ENCODE results near the gene DDX3X.

DNA sequence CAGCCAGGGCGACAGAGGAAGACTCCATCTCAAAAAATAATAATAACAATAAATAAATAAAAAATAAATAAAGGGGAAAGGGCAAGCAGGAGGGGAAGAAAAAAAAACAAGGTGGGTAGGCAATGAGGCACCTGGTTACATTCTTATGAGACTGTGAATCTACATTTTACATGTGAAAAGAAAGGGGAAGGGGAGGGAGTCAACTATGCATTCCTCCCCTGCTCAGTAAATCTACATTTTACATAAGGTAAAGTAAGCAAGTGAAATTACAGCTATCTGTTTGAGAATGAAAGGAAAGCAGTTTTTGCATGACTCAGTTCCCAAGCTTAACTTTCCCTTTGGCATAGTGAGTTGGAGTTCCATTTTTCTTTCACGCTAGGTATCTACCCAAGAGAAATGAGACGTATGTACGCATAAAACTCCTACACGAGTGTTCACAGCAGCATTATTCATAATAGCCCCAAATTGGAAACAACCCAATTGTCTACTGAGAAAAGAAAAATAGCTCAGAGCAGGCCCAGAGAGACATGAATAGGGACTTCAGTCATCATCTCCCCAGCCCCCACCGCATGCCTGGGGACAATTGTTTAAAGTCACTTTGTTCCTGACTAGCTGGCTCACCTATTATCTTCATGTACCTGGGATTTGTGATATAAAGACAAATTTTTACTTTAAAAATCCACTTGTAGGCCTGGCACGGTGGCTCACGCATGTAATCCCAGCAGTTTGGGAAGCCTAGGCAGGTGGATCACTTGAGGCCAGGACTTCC is 52.4 kb downstream of the DDX3X start:
- TF ChIP-seq HNF4A (conservative IDR thresholded peaks at IDR 0.05) (no peak), HNF4G (IDR thresholded peaks at IDR 0.05) (no peak), REST (IDR thresholded peaks at IDR 0.05) (no peak), JUND (IDR thresholded peaks at IDR 0.05) (no peak)
- TF ChIP-seq, protein P1, sequence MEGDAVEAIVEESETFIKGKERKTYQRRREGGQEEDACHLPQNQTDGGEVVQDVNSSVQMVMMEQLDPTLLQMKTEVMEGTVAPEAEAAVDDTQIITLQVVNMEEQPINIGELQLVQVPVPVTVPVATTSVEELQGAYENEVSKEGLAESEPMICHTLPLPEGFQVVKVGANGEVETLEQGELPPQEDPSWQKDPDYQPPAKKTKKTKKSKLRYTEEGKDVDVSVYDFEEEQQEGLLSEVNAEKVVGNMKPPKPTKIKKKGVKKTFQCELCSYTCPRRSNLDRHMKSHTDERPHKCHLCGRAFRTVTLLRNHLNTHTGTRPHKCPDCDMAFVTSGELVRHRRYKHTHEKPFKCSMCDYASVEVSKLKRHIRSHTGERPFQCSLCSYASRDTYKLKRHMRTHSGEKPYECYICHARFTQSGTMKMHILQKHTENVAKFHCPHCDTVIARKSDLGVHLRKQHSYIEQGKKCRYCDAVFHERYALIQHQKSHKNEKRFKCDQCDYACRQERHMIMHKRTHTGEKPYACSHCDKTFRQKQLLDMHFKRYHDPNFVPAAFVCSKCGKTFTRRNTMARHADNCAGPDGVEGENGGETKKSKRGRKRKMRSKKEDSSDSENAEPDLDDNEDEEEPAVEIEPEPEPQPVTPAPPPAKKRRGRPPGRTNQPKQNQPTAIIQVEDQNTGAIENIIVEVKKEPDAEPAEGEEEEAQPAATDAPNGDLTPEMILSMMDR (IDR thresholded peaks at IDR 0.05; ENCODE audit: low read depth, low read length, missing input control), result no peak
